Liver (tissue), 3 donors: ENCODE measurements around the gene APOL3.

ENCODE experiments used
- CTCF ChIP-seq: fragments of 150-350 bp; IDR thresholded peaks from 2 replicates; pipeline ENCODE4 v1.5.1; 2017; ENCODE audit warnings: improper control_type of control experiment, low read depth, low read length; ENCODE audit not compliant: missing input control
- EGR1 ChIP-seq, 2 donors: IDR thresholded peaks; 2 replicates each; pipeline ENCODE4 v1.6.1; 2016 to 2018; ENCODE audit warnings: antibody characterized with exemption in 2 of 2, low read depth in 2 of 2
- GABPA ChIP-seq, 2 donors: IDR thresholded peaks in 1 of 2; conservative IDR thresholded peaks in 1 of 2; 2 replicates each; pipeline ENCODE4 v1.6.1; 2016; ENCODE audit warnings: antibody characterized with exemption in 2 of 2, mild to moderate bottlenecking in 1 of 2, moderate library complexity in 1 of 2
- REST ChIP-seq: IDR thresholded peaks from 2 replicates; pipeline ENCODE4 v1.6.1; 2016; ENCODE audit warnings: antibody characterized with exemption, mild to moderate bottlenecking
- RXRA ChIP-seq, 2 donors: IDR thresholded peaks; 2 replicates each; pipeline ENCODE4 v1.6.1; 2017 to 2018; ENCODE audit warnings: antibody characterized with exemption in 2 of 2, mild to moderate bottlenecking in 1 of 2
- SP1 ChIP-seq: IDR thresholded peaks from 2 replicates; pipeline ENCODE4 v1.6.1; 2018; ENCODE audit warnings: antibody characterized with exemption, mild to moderate bottlenecking
- TAF1 ChIP-seq: conservative IDR thresholded peaks from 2 replicates; pipeline ENCODE4 v1.6.1; 2016; ENCODE audit warnings: antibody characterized with exemption, mild to moderate bottlenecking
- TF ChIP-seq, protein P1 (sequence below): IDR thresholded peaks from 2 replicates; pipeline ENCODE4 v1.6.1; 2016; ENCODE audit warnings: antibody characterized with exemption
- donor health status: healthy.
- donor health status: healthy.

- no peak for TF ChIP-seq EGR1 (IDR thresholded peaks at IDR 0.05; ENCODE audit: low read depth in 2 of 2)
- no peak for TF ChIP-seq REST
- TF ChIP-seq CTCF = no peak
- TF ChIP-seq SP1 = no peak
- TF ChIP-seq, protein P1, sequence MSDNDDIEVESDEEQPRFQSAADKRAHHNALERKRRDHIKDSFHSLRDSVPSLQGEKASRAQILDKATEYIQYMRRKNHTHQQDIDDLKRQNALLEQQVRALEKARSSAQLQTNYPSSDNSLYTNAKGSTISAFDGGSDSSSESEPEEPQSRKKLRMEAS = no peak
- TF ChIP-seq TAF1 = no peak
- TF ChIP-seq RXRA (IDR thresholded peaks at IDR 0.05) = no peak
- TF ChIP-seq GABPA (IDR thresholded peaks at IDR 0.05 in 1 of 2, conservative IDR thresholded peaks at IDR 0.05 in 1 of 2) = no peak
Measured at GRCh38 chr22:36104435-36104834, 56.1 kb downstream of the APOL3 start.
